T-helper 2 cell treated with Interferon-gamma antibody and Interleukin-4, amounts not matched to agents 100 ng/mL and 5 ng/mL, for 36 hours (primary cell): ENCODE results near the gene HIVEP3. TPM values are rescaled to one million over a fixed set of nuclear protein-coding genes. Genes with fewer than 3 reads are reported as not detected.

Experiments
- intact Hi-C: fragments of 100-400 bp; cut with micrococcal nuclease; formaldehyde crosslinking; loops from one replicate; pipeline ENCODE4 v1.15.1; 2023
- total RNA-seq: library from RNA; stranded (reverse); gene quantifications from 2 replicates; pipeline ENCODE4 v1.2.3, GENCODE V29; 2022

The HIVEP3 gene
- total RNA-seq, 1 donor from 2014 or later, result 20.3 TPM

DNA sequence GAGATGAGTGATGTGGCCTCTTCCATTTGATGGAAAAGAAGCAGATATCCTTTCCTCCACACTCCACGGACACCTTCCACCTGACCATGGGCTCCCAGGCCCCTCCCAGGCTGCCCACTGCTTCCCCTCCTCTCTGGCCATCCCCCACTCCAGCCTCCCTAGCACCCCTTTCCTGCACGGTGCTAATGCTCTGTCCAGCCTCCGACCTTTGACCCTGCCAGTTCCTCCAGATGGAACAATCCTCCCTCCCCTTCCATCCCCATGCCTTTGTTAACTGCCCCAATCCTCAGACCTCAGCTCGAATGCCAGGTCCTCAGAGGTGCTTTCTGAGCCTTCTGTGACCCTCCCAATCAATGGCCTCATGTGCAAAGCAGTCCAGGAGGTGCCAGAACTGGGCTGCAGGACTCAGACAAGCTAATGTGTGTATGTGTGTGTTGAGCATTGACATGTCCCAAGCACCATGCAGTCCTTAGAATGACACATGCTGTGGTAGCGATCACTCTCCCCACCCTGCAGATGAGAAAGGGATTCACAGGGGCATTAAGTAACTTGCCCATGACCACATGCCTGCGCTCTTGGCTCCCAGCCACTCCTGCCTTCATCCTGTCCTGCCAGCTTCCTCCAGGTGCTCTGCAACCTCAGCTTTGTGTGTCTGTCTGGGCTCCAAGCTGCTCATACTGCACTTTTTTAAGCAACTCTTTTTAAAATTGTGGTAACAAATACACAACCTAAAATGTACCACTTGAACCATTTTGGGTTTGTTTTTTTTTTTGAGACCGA is 370.8 kb downstream of the HIVEP3 start:
- intact Hi-C loops, result no loop called here

DNA sequence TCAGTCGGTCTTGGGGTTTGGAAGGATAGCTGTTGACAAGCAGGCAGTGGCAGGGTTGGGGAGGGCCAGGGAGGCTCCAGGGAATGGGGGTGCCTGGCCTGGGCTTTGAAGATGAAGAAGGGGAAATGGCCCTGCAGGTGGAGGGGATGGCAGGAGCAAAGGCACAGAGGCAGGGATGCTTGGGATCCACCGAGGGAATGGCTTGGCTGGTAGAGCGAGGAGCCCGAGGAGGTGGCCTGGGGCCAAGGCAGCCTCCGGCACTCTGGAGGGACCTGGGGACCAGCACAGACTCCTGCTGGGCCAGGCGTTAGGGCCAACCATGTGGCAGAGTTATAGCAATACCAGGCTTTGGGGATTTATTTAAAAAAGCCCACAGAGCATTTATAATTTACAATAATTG is 371.4 kb downstream of the HIVEP3 start:
- intact Hi-C loops, result no loop called here

DNA sequence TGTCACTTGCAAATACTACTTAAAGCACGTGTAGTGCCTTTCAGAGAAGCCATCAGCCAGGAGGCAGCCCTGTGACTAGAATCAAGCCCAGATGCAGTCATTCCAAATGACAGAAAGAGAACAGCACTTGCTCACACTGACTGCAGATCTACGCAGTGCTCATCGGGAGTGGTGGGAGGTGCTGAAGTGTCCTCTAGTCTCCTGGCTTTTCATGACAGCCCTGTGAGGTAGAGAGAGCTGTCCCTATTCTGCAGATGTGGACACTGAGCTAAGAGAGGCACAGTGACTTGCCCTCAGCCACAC is 371.9 kb downstream of the HIVEP3 start:
- intact Hi-C loops, result no loop called here

DNA sequence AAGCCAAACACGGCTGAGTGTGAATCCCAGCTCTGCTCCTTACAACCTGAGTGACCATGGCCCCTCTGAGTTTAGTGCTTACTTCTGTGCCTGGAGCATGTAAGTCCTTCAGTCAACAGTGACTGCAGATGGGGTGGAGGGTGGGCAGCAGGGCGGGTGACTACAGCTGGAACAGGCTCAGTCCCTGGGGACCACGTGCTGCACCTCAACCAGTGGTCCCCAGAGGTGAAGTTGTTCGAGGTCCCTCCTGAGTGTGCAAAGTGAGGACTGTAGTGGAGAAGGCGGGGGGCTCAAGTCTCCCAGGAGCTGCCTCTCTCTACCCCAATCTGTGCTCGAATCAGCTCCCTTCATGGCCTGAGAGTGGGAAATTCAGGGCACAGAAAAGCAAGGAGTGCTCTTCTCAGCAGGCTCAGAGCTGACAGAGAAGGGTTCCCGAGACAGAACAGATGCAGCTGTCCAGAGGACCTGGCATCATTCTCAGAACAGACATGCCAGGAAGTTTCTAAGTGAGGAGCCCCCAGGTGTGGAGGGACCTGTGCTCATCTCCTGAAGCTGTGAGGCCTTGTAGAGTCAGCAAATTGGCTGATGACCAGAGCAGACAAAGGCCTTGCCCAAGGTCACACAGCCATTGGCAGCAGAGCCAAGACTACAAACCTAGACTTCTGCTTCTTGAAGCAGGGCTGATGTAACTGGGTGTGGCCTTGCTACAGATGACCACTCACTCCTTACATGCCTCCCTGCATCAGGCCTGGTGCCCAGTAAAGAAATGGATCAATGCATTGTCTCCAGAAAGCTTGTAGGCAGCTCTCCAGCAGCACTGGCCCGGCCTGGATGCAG is 372.5 kb downstream of the HIVEP3 start:
- intact Hi-C loops, result no loop called here

DNA sequence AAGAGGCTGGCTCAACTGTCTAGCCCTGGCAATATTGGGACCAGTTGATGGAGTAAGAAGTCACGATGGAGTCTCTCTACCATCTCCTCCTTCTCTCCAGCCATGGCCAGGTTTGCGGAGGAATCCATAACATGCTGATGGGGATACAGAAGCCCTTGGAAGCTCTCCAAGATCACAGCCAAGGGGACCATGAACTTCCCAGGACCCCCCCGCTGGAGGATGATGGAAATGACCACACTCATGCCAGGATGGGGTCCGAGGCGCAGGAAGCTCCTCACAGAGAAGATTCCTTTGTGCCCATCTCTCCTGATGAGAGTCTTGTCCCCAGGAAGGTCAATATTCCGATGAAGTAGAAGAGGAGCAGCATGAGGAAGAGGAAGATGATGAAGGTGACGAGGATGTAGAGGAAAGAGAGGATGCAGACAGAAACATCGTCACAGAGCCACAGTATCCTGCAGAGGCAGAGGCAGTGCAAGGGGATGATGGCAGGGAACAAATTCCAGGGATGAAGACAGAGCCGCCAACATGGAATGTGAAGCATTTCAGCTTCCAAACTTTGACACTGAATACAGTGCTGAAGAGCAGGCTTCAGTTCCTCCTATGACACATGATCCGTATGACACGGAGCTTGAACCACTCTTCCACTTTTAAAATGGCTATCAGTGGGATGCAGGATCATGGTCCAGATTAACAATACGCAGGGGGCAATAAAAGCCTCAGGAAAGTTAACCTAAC is 376.4 kb downstream of the HIVEP3 start:
- intact Hi-C loops, result no loop called here

DNA sequence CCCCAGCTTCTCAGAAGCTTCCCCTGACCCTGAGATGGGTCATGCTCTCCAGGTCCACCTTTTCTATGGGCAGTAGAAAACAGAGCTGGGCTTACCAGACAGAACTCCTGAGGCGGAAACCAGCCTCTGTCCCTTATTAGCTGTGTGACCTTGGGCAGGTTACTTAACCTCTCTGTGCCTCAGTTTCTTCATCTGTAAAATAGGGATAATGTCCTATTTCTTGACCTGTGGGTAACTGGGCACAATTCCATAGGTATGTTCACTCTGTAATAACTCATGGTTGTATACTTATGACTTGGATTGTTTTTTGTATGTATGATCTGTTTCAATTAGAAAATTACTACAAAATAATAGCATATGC is 377.1 kb downstream of the HIVEP3 start:
- intact Hi-C loops, result no loop called here

DNA sequence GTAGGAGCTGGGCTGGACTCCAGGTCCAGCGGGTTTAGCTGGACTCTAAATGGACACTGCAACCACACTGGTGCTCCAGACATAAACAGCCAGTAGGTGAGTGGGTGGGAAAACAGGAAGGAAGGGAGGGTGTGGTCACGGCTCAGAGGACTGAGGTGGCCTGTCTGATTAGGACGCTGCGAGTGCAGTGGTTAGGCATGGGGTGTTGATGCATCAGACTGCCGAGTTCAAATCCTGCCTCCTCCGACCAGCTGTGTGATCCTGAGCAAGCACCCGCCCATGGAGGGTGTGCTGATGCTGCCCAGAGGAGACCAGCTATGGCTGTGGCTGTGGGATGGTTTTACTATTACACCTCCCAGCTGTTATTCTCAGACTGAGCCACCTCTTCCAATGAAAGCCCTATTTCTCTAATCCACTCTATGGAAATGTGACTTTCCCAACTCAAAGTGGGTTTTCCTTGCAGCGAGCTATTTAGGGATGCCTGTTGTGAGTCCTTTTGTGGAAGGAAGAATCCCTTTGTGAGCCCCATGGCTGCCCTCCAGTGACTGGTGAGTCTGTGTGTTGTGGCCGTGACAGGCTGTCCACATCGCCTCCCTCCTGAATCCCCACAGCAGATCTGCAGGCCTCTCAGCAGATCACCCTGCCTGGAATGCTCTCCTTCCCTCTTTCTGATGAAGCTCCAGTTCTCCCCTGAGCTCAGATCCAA is 377.7 kb downstream of the HIVEP3 start:
- intact Hi-C loops, result no loop called here

DNA sequence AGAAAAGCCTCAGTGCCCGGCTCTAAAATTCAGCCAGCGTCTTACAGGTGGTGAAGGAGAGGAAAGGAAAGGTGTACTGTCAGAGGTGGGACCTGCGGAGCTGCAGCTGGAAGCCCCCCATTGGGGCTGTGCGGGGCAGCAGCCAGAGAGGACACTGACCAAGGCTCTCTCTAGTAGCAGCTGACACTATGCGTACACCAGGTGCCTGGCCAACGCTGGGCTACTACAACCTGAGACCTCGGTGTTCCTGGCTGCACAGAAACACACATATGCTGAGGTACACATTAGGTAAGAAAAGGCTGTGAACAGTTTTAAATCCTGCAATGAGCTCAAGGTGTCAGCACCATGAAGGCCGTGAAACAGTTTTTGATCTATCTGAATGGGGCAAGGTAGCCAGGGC is 378.7 kb downstream of the HIVEP3 start:
- intact Hi-C loops, result no loop called here

DNA sequence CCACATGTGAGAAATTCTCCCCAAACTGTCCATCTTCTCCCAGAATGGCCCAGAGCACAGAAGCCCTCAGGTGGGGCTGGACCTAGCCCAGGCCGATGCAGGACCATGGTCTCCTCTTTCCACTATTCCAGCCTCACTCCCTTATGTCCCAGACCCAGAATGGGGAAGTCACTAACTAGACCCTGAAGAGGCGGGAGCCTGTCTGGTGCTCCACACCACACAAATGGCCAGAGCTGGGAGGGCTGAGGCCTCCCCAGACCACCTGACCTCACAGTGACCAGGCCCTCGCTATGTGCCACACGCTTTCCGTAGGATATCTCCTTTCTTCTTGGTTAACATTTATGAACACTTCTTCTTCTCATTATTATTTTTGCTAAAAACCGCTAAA is 379.3 kb downstream of the HIVEP3 start:
- intact Hi-C loops, result no loop called here

DNA sequence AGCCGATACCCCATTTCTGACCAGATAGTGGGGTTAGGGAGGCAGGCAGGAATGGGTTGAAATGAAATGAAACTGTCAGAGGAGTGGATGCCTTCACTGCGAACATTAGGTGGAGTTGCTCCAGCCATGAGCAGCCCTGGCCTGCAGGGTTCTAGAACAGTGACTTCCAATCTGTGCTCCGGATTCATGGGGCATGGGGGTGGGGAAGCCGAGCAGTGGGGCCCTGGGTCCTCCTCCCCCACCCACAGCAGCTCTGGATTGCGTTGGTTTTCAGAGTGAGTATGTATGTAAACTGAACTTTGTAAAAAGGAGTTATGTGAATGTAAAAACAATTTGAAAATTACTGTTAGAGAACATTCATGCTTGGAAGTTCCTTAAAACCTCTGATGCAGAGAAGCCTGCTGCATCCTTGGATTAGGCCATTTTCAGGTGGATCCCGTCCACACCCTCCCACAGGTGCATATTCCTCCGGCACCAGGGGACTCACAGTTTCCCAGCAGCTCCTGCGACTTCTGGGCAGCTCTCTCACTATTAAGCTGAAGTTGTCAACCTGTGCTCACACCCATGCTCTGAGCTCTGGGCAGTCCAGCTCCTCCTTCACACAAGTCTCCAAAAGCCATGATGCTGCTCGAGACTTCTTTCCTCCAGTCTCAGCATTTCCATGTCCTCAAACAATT is 379.8 kb downstream of the HIVEP3 start:
- intact Hi-C loops, result no loop called here

DNA sequence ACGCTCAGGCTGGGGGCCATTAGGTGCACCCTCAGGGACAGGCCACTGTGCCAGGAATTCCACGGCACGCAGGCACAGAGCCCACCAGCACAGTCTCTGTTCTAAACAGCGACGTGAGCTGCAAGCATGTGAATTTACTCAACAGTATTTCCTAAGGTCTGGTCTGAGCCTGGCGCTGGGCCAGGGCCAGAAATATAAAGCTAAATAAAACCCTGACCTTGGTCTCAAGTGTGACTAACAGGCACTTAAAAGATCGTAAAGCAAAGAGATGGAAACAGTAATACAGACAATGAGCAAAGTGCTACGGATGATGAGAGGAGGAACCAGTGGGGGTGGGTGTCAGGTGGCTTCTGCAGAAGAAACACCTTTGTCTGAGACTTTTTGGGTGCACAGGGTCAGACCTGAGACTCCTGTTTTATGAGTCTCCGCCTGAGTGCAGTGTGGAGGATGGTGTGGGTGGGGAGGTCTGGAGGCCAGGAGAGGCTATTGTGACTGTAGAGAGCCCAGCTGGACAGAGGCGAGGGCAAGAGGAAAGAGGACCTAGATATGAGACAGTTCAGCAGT is 380.9 kb downstream of the HIVEP3 start:
- intact Hi-C loops, result no loop called here

DNA sequence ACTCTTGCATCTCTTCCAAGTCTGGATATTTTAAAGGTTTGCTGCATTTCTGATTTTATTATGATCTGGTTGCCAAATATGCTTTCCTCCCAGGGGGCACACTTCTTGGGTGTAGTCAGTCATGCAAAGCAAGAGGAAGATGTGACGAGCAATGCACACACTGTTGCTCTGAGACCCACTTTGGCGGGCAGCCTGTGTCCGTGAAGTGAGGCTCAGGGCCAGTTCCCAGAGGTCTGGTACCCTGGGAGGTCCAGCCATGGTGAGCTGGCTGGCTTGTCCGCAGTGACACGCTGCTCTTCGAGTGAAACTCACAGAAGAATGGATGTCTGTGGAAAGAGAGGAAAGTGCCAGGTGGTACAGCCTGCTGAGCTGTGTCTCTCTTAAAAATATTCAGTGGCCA is 381.5 kb downstream of the HIVEP3 start:
- intact Hi-C loops, result no loop called here

DNA sequence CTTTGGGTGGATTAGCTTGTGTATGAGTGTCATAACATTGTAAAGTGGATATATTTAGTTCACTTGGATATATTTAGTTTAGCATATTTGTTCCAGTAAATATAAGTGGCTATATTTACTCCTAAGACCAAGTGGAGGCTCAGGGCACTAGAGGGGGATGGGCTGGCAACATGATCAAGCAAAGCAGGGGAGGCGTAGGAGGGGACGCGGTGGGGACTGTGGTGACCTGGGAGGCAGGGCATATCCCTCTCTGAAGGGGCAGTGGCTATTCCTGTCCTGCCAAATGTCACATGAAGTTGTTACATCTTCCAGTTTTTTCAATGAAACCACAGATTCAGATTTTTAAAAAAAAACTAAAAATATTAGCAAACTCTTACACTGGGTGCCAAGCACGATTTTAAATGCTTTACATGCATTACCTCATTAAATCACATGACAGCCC is 382.3 kb downstream of the HIVEP3 start:
- intact Hi-C loops, result no loop called here

DNA sequence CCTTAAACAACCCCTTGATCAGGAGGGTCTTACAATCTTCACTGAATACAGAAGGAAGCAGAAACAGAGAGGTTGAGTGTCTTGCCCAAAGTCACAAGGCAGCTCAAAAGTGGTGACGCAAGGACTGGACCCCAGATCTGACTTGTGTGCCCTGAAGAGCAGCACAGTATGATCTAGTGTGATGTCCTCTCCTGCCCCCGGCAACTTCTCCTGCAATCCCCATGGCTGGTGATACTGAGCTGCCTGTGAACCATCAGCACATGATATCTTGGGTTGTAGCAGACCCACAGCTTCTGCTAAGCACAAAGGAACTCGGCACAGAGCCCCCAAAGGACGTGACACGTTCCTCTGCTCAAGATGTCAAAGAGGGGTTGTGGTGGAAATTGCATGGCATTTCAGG is 383.0 kb downstream of the HIVEP3 start:
- intact Hi-C loops, result no loop called here

DNA sequence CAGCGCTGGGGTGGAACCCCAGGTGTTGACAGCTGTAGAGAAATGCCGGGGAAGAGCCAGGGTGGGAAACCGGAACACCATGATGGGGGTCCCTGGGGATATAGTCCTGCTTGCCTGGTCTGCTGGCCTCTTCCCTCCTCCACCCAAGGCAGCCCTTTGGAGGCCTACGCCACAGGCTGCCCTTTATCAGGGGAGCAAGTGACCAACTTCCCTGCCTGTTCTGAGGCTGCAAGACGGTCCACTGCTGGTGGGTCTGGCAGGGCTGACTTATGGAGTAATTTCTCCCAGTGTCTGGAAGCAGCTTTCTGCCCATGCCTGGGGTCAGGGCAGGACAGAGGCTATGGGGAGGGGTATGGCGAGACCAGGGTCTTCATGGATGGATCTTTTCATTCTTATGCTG is 383.4 kb downstream of the HIVEP3 start:
- intact Hi-C loops, result no loop called here

DNA sequence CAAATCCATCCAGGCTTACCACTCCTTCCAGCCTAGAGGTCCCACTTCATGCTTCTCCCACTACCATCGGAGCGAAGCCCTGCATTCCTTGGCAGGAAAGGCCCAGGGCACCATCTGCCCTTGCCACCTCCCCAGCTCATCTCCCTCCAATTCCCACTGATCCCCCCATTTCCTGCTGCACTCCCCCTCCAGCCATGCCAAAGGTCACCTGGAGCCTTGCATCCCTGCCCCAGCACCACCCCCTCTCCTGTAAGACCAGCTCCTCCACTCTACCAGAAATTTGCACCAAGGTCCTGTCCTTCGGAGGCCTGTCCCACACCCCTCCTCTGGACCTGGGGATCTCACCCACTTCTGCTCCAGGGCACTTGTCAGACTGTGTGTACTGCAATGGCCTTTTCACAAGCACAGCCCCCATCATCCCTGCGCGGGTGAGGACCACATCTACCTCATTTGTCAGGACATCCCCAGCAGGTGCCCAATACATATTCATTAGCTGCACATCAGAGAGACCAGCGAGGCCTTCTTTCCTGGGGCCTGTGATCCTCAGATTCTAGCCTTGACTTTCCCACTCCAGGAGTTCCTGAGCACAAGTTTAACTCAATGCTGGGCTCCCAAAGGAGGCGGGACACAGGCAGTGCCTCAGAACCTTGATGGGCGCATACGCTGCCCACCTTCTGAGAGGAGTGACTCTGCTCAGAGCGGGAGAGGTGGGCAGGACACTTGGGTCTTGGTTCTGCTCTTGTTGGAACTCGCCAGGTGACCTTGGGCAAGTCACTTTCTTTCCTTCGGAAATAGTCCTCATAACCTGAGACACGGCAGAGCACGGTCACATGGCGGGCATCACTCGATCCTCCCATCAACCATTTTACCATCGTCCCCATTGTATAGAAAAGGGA is 384.3 kb downstream of the HIVEP3 start:
- intact Hi-C loops, result no loop called here

DNA sequence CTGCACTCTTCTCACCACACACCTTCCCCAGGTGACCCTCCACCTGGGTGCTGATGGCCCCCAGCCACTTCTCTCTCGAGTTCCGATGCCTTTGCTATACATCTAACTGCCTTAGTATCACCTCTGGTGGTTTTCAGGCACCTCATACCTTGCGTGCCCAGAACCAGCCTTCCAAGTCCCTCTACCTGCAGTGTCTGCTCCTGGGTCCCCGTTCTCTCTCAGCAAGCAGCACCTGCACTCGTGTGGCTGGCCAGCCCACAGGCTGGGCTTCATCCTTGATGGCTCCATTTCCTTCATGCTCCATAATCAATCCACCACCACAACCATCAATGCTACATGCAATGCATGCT is 385.0 kb downstream of the HIVEP3 start:
- intact Hi-C loops, result no loop called here

DNA sequence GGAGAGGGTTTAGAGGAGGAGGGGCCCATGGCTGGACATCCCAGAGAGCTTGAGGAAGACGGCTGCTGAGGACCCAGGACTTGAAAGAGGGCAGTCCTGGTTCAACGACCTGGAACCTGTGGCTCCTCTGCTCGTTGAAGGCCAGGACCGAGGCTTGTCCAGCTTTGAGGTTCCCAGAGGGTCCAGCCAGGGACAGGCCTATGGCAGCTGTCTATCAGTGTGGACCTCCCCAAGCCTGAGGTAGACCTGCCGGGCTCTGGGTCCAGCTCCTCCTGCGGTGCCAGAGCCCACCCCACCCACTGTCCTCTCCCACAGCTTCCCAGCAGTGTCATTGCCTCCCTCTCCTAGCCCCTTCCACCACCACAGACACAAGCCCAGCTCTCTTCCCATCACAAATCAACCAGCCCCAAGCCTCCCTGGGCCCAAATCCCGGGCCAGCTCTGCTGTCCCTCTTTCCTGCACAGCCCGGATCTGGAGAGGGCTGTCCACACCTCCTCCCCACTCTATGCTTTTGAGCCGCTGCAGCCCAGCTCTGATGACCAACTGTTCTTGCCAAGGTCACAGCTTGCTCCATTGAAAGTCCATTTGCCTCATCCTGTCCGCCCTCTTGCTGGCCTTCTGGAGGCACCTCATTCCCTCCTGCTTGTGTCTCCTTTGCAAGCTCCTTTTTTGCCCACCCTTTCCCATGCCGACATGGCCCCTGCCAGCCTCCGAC is 385.5 kb downstream of the HIVEP3 start:
- intact Hi-C loops, result no loop called here
